K562 (cell line): ENCODE data around the gene EIF2S3. TPM values are rescaled to one million over a fixed set of nuclear protein-coding genes. Genes with fewer than 3 reads are reported as not detected.

ENCODE experiments used
- ATAC-seq: fragments of 200-7000 bp; cut with Tn5 transposase; 3 replicates; pipeline ENCODE4 v1.9.1; 2020; ENCODE audit warnings: moderate library complexity
- BruUV-seq: library from RNA; stranded (reverse); fragments of 400-500 nt; replicated peaks from 2 replicates; lab custom pipeline; 2021; lab: Mats Ljungman, UMichigan
- CTCF ChIA-PET: fragments of 300-600 bp; formaldehyde crosslinking; extraction: SDS; loops from one replicate; lab custom pipeline; 2021; ENCODE audit warnings: low intra/inter-chr PET ratio; lab: Yijun Ruan, JAX
- POLR2A ChIA-PET: fragments of 300-600, 350-650 bp; sonication (Branson Sonifier 250); formaldehyde crosslinking; extraction: SDS; loops from one replicate; lab custom pipeline; 2021; ENCODE audit warnings: antibody characterized with exemption, inconsistent platforms; lab: Yijun Ruan, JAX
- DNase-seq, 4 experiments: peaks; one replicate each; pipeline versions ENCODE4 v3.0.0 to v3.0.0-alpha.2; 2011 to 2018; ENCODE audit warnings: low spot score in 3 of 4, mixed read lengths in 3 of 4; ENCODE audit errors: extremely low read depth in 1 of 4
- FAIRE-seq: peaks from 2 replicates; lab custom pipeline; 2011; peaks lifted over from hg19 to GRCh38; lab: Jason Lieb, UNC
- H2AFZ ChIP-seq: 2 replicates; pipeline ENCODE4 v1.6.0; 2011; ENCODE audit warnings: low read depth, low read length, control low read depth, inconsistent platforms
- H3K27ac ChIP-seq: fragments of 200-600 bp; 3 replicates; pipeline ENCODE4 v1.8.0; 2011; ENCODE audit warnings: low read depth, mild to moderate bottlenecking, control low read depth, inconsistent platforms, low read length, moderate library complexity, mixed read lengths; ENCODE audit errors: extremely low read depth
- H3K27me3 ChIP-seq, 2 experiments: fragments of 300-600 bp in 1 of 2; 2 replicates in 1 of 2; 3 replicates in 1 of 2; pipeline versions ENCODE4 v1.6.0 to v1.8.0; 2011; ENCODE audit warnings: inconsistent platforms in 2 of 2, low read length in 2 of 2, mild to moderate bottlenecking in 1 of 2, mixed read lengths in 1 of 2, moderate library complexity in 1 of 2; ENCODE audit not compliant: control insufficient read depth in 2 of 2, insufficient read depth in 2 of 2
- H3K36me3 ChIP-seq: fragments of 300-600 bp; 3 replicates; pipeline ENCODE4 v1.8.0; 2011; ENCODE audit warnings: mild to moderate bottlenecking, low read length, inconsistent platforms; ENCODE audit not compliant: control insufficient read depth, insufficient read depth
- H3K4me1 ChIP-seq, 2 experiments: fragments of 200-600 bp in 1 of 2; replicated peaks in 1 of 2; 2 replicates in 1 of 2; 3 replicates in 1 of 2; pipeline versions ENCODE4 v1.5.1 to v1.8.0; 2011; ENCODE audit warnings: inconsistent platforms in 2 of 2, low read length in 2 of 2, mild to moderate bottlenecking in 1 of 2, mixed read lengths in 1 of 2, moderate library complexity in 1 of 2; ENCODE audit not compliant: control insufficient read depth in 2 of 2, insufficient read depth in 2 of 2
- H3K4me2 ChIP-seq: 2 replicates; pipeline ENCODE4 v1.6.1; 2011; ENCODE audit warnings: low read length, control low read depth, inconsistent platforms, mixed read lengths; ENCODE audit not compliant: insufficient read depth
- H3K4me3 ChIP-seq: fragments of 200-600 bp; sonication (generic), shearing (Covaris generic); 2 replicates; pipeline ENCODE4 v1.5.1; 2016; ENCODE audit warnings: control low read depth, inconsistent platforms
- H3K79me2 ChIP-seq: fragments of 200-600 bp; 3 replicates; pipeline ENCODE4 v1.8.0; 2011; ENCODE audit warnings: low read length, inconsistent platforms; ENCODE audit not compliant: control insufficient read depth, insufficient read depth
- H3K9ac ChIP-seq, 2 experiments: 2 replicates each; pipeline versions ENCODE4 v1.6.0 to v1.6.1; 2011; ENCODE audit warnings: low read depth in 2 of 2, low read length in 2 of 2, control low read depth in 1 of 2, inconsistent platforms in 1 of 2, mild to moderate bottlenecking in 1 of 2, mixed read lengths in 1 of 2; ENCODE audit not compliant: insufficient read depth in 1 of 2
- H3K9me1 ChIP-seq: one replicate; pipeline ENCODE4 v1.6.0; 2011; ENCODE audit warnings: inconsistent platforms, mild to moderate bottlenecking, low read length, moderate library complexity; ENCODE audit not compliant: control insufficient read depth, insufficient read depth
- H3K9me3 ChIP-seq: replicated peaks from 2 replicates; pipeline ENCODE4 v1.5.1; 2011; ENCODE audit warnings: low read depth, low read length, inconsistent platforms; ENCODE audit not compliant: control insufficient read depth, insufficient read depth
- H4K20me1 ChIP-seq: replicated peaks from 2 replicates; pipeline ENCODE4 v1.6.1; 2011; ENCODE audit warnings: low read length, inconsistent platforms, mixed read lengths; ENCODE audit not compliant: control insufficient read depth, insufficient read depth
- CHD2 ChIP-seq: IDR thresholded peaks from 2 replicates; pipeline ENCODE4 v1.6.1; 2011; ENCODE audit warnings: low read depth, low read length
- FOXJ3 ChIP-seq: sonication (generic); formaldehyde crosslinking; IDR thresholded peaks from 2 replicates; pipeline ENCODE4 v1.4.0; 2020; ENCODE audit warnings: mild to moderate bottlenecking, missing genetic modification reagents
- SAFB2 ChIP-seq: fragments of 200-400 bp; formaldehyde crosslinking; IDR thresholded peaks from 2 replicates; pipeline ENCODE4 v1.6.1; 2018; ENCODE audit warnings: borderline replicate concordance, low read length, low read depth, moderate library complexity; ENCODE audit not compliant: severe bottlenecking
- SAP30 ChIP-seq: fragments of 200-600 bp; sonication (generic); IDR thresholded peaks from 2 replicates; pipeline ENCODE4 v1.6.1; 2012; ENCODE audit warnings: borderline replicate concordance, low read depth, mild to moderate bottlenecking, moderate library complexity, low read length, control low read depth, inconsistent platforms; ENCODE audit not compliant: insufficient read depth, poor library complexity, severe bottlenecking
- TEAD1 ChIP-seq, 2 experiments: fragments of 450-650 bp in 1 of 2; sonication (generic) in 1 of 2; formaldehyde crosslinking; IDR thresholded peaks; 2 replicates each; pipeline versions ENCODE4 v1.4.0 to v1.8.0; 2020 to 2022; ENCODE audit warnings: mild to moderate bottlenecking in 2 of 2, missing genetic modification reagents in 1 of 2
- ZBTB7A ChIP-seq: IDR thresholded peaks from 2 replicates; pipeline ENCODE4 v1.6.1; 2011; ENCODE audit warnings: low read depth, mild to moderate bottlenecking, low read length, moderate library complexity, borderline replicate concordance; ENCODE audit not compliant: control insufficient read depth
- WGBS: fragments of 100-300 bp; shearing (Covaris generic); methylation state at CpG from one replicate; pipeline ENCODE4 v1.1.6; 2016; ENCODE audit warnings: low coverage, mixed read lengths; ENCODE audit not compliant: insufficient coverage; ENCODE audit errors: missing lambda C conversion rate; 5-methylcytosine and 5-hydroxymethylcytosine counted together
- in situ Hi-C: fragments of 300-500 bp; cut with MboI; formaldehyde crosslinking; loops from 4 replicates; pipeline ENCODE4 v1.15.0; 2018; ENCODE audit warnings: inconsistent platforms, mixed read lengths
- intact Hi-C: fragments of 100-400 bp; cut with micrococcal nuclease; formaldehyde crosslinking; loops from 2 replicates; pipeline ENCODE4 v1.14.2; 2022
- polyA plus RNA-seq, 8 experiments: library from polyadenylated mRNA; depleted of rRNA in 4 of 8; stranded (reverse) in 5 of 8; unstranded in 3 of 8; fragments of >200 nt; fragmentation: Nextera tagmentation in 2 of 8; fragmentation: Illumina TruSeq in 1 of 8; extraction: Ambion mirVana in 2 of 8; extraction: Trizol in 1 of 8; gene quantifications; 2 replicates each; pipeline versions ENCODE4 v1.2.1 to v1.2.3, GENCODE V29; 2011 to 2014; ENCODE audit warnings: inconsistent platforms in 1 of 8, missing spikeins in 1 of 8
- total RNA-seq, 7 experiments: library from RNA; depleted of rRNA in 6 of 7; stranded (reverse); fragments of >200 nt in 6 of 7; fragmentation: Illumina TruSeq in 2 of 7; extraction: Trizol in 2 of 7; gene quantifications; 2 replicates each; pipeline versions ENCODE4 v1.2.1 to v1.2.3, GENCODE V29; 2011 to 2021; ENCODE audit warnings: low replicate concordance in 1 of 7
- TF ChIP-seq, protein P1 (sequence below): fragments of 450-650 bp; IDR thresholded peaks from 2 replicates; pipeline ENCODE4 v1.7.0; 2016; ENCODE audit warnings: borderline replicate concordance
- TF ChIP-seq, protein P2 (sequence below): fragments of 250-450 bp; sonication (Bioruptor Pico); IDR thresholded peaks from 2 replicates; pipeline ENCODE4 v1.8.0; 2021; ENCODE audit warnings: borderline replicate concordance, mild to moderate bottlenecking, moderate library complexity; ENCODE audit not compliant: poor library complexity, severe bottlenecking

The EIF2S3 gene
- total and polyA plus RNA-seq, 9 of the 15 experiments (the other 6 are each of a cell fraction or from before 2014, with no cell fraction given), result 148 to 439 (median 275) TPM

DNA sequence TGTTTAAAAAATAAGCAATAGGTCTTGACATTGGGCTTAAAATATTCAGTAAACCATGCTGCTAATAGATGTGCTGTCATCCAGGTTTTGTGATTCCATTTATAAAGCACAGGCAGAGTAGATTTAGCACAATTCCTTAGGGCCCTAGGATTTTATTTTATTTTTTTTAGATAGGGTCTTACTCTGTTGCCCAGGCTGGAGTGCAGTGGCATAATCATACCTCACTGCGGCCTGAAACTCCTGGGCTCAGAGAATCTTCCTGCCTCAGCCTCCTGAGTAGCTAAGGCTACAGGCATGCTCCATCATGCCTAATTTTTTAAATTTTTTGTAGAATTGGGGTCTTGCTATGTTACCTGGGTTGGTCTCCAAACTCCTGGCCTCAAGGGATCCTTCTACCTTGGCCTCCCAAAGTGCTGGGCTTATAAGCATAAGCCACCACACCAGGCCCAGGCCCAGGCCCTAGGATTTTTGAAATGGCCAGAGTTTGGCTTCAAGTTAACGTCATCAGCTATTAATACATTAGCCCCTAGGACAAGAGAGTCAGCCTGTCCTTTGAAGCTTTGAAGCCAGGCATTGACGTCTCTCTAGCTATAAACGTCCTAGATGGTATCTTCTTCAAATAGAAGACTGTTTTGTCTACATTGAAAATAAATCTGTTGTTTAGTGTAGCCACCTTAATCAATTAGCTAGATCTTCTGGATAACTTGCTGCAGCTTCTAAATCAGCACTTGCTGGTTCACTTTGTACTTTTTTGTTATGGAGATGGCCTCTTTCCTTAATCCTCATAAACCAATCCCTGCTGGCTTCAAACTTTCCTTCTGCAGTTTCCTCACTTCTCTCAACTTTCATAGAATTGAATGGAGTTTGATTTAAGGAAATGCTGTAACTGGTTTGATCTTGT lies 35.8 kb downstream of the EIF2S3 start:
- DNase-seq, result no peak
- ChIA-PET CTCF (no interaction called here), POLR2A (interaction anchor here (0.9 kb wide), 1 partner anchor 11 kb away, joined by 3 read pairs; no protein-coding TSS in a partner anchor)
- no peak overlapping the region for H2AFZ ChIP-seq
- WGBS, result 35% methylated on average over 4 of the region's 4 CpGs
- TF ChIP-seq SAFB2 (no peak), FOXJ3 (CRISPR knock-in tag) (no peak), SAP30 (no peak), CHD2 (no peak), TEAD1 (CRISPR knock-in tag; IDR thresholded peaks at IDR 0.05) (no peak), ZBTB7A (no peak)
- TF ChIP-seq, protein P1, sequence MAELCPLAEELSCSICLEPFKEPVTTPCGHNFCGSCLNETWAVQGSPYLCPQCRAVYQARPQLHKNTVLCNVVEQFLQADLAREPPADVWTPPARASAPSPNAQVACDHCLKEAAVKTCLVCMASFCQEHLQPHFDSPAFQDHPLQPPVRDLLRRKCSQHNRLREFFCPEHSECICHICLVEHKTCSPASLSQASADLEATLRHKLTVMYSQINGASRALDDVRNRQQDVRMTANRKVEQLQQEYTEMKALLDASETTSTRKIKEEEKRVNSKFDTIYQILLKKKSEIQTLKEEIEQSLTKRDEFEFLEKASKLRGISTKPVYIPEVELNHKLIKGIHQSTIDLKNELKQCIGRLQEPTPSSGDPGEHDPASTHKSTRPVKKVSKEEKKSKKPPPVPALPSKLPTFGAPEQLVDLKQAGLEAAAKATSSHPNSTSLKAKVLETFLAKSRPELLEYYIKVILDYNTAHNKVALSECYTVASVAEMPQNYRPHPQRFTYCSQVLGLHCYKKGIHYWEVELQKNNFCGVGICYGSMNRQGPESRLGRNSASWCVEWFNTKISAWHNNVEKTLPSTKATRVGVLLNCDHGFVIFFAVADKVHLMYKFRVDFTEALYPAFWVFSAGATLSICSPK, result no peak
- TF ChIP-seq, protein P2, sequence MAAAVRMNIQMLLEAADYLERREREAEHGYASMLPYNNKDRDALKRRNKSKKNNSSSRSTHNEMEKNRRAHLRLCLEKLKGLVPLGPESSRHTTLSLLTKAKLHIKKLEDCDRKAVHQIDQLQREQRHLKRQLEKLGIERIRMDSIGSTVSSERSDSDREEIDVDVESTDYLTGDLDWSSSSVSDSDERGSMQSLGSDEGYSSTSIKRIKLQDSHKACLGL (CRISPR knock-in tag), result no peak
- TF ChIP-seq, all 486 proteins: peak for 0
- no peak overlapping the region for H3K4me3 ChIP-seq
- FAIRE-seq (no peak), ATAC-seq (no peak)
- H3K4me2 ChIP-seq, result no peak overlapping the region
- no peaks in the 10 kb centered on the region for H3K36me3 ChIP-seq
- H3K27ac ChIP-seq, result no peak overlapping the region
- H3K9me3 ChIP-seq, result no peaks in the 10 kb centered on the region
- no peaks in the 10 kb centered on the region for H3K79me2 ChIP-seq
- no peaks in the 10 kb centered on the region for H4K20me1 ChIP-seq
- no peaks in the 10 kb centered on the region for H3K27me3 ChIP-seq
- intact Hi-C loops (no loop called here), in situ Hi-C loops (no loop called here)
- H3K9ac ChIP-seq, result no peak overlapping the region
- H3K9me1 ChIP-seq, result no peaks in the 10 kb centered on the region
- H3K4me1 ChIP-seq, result no peaks in the 10 kb centered on the region
- BruUV-seq, result no TSS peak
